Globus pallidus (tissue), 1 donor: ENCODE data around the gene TPD52L1.
"Not testable (repeated sequence)": the region's sequence is repeated elsewhere in the genome, so short reads cannot be mapped to it uniquely, and the experiment has no call there.

ENCODE experiments used
- DNase-seq: peaks from one replicate; pipeline ENCODE4 v3.0.0-alpha.2; 2015; ENCODE audit warnings: low spot score

TPD52L1 gene, protein sequence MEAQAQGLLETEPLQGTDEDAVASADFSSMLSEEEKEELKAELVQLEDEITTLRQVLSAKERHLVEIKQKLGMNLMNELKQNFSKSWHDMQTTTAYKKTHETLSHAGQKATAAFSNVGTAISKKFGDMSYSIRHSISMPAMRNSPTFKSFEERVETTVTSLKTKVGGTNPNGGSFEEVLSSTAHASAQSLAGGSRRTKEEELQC

DNA sequence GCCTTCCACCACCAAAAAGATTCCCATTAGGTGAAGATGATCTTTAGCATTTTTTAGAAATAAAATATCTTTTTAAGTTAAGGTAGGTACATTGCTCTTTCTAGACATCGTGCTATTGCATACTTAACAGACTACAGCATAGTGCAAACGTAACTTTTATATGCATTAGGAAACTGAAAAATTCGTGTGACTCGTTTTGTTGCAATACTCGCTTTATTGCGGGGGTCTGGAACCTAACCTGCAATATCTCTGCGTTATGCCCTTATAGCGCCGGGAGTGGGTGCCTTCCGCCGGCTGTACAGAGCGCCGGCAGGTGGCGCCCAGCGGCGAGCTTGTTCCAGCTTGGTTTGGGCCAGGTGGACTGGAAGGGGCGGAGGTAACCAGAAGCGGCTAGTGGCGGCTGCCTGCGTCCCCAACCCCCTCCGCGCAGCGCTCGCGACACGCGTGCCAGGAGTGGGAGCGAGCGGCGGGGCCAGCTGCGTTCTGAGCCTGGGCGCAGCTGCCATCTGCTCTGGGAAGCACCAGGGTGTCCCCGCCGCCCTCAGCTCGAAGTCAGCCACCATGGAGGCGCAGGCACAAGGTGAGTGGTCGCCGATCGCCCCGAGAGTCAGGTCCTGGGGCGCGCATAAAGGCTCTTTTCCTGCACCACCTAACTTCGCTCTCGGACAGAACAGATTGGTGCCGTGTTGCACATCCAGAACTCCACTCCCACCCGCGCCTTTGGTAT lies at the start of gene TPD52L1:
Gene TPD52L1, plus strand, starts transcription at position 383 of the 727 bp plus-strand sequence. Its CDS starts 179 bp downstream, at position 562.
- peak; percentile 68 for DNase-seq

DNA sequence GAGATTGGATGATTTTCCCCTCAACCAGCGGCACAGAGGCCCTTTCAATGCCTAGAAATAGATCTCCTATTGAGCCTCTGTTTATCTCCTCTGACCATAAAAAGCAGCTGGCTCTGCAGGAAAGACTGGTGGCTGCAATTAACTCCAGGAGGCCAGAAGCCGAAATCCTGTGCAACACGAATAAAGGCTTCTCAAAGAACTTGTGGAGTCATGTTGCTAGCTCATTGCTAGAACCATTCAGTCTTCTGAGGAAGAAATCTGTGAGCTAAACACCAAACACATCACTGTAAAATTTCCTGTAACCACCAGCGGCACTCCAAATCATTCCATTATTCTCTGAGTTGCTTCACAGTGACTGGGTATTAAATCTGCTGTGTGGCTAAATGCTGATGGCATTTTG lies 49.1 kb upstream of the TPD52L1 start:
- DNase-seq, result peak; percentile 67

- DNase-seq, result no peak
These were observed 46.5 kb upstream of the TPD52L1 start for GRCh38 chr6:125107048-125107447.

GRCh38 chr6:125107896-125108295 lies 45.7 kb upstream of the TPD52L1 start:
- no peak for DNase-seq

DNA sequence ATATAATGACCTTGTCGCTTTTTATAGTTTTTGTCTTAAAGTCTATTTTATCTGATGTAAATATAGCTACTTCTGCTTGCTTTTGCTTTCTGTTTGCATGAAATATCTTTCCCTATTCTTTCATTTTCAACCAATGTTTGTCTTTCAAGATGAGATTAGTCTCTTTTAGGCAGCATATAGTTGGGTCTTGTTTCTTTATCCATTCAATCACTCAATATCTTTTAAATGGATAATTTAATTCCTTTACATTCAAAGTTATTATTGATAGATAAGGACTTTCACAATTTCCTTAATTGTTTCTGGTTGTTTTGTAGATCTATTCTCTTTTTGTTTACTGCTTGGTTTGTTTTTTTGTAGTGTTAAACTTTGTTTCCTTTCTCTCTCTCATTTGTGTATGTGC lies 43.5 kb upstream of the TPD52L1 start:
- DNase-seq, result no peak

GRCh38 chr6:125111219-125111983 lies 42.2 kb upstream of the TPD52L1 start:
- DNase-seq, result no peak

- DNase-seq, result no peak
These were observed 40.6 kb upstream of the TPD52L1 start for GRCh38 chr6:125112934-125113333.

DNA sequence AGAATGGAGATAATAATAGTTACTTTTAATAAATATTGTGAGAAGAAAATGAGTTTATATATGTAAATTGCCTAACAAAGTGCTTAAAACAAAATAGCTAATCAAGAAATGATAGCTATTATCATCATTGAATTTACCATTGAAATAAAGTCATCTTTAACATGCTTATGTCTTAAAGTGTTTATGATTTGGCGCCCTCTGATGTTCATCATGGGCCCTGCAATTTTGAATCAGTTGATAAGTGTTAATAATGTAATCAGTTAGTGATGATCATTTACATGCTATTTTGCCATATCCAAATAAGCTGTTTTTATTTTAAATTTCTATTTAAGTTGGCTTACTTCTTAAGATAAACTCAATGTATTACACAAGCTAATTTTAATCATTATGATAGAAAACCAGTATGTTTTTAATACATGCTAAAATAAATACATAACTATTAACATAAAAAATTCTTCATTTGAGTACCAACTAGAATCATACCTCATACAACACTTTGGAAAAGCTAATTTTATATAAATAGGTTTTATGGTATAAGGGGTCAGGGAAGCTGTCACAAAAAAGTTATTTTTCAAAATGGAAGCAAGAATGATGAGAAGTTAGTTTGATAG lies 39.2 kb upstream of the TPD52L1 start:
- peak; percentile 75 for DNase-seq

DNA sequence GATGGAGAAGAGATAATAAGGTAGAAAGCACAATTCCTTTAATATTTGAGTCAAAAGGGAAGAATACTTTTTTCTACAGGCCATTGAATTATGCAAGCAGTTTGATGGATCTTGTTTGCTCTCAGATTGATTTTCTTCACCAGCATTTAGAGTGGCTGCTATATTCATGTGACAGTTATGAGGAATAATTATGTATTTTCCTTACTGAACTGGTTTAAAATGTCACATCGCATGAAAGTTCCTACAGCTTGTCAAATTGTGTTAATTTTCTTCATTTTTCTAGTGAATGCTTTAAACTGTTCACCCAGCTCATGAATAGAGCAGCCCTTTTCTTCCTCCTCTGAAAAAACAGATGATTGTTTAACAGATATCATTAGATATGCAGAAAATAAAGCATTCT lies 37.4 kb upstream of the TPD52L1 start:
- no peak for DNase-seq

DNA sequence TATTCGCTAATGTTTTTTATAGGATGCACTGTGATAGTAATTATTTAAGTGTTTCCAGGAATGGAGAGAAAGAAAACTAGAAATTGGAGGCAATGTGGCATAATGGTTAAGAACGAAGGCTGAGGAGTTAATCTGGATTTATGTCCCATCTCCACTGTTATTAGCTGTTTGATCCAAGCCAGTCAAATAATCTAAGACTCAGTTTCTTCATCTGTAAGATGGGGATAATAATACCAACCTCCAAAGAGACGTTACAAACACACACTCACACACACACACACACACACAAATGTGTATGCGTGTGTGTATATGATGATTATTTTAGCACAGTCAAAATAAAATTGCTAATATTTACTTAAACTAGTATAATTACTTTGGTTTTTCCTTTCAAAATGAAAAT lies 36.9 kb upstream of the TPD52L1 start:
- no peak for DNase-seq

DNA sequence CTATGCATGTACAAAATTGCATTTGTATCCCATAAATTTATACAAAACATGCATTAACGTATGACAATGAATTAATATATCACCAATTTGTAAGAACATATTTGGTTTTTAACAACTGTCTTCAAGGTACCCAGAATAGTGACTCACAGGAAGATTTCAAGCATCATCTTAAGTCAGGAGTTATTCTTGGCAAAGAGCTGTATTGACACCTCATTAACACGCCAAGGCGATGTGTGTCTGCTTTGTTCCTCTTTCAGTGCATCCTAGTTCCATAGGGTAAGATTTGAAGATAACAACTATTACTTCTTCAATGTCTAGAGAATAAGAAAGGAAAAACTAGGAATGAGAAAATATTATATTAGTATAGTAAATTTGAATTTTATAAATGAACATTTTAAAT lies 35.8 kb upstream of the TPD52L1 start:
- no peak for DNase-seq

DNA sequence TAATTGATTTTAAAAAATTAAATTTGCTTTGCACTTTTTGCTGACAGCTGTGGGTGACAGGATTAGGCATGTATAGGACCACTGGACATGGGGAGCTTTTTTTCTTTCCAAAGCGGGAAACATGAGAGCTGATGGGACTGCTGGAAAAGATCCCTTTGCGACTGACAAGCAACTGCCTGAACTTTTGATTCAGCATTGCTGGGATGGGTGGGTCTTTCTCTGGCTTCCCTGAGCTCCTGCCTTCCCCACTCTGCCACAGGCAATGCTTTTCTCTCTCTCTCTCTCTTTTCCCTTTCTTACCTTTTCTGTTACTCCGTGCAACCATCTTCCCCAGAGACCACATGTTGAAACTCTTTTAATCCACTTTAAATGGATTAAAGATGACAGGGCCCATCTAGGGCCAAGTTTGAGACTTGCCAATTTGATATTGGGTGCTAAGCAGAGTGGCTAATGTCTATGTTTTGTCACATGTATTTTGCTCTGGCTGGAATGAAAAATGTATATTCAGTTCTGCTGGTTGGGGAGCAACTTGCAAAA lies 33.5 kb upstream of the TPD52L1 start:
- no peak for DNase-seq

DNA sequence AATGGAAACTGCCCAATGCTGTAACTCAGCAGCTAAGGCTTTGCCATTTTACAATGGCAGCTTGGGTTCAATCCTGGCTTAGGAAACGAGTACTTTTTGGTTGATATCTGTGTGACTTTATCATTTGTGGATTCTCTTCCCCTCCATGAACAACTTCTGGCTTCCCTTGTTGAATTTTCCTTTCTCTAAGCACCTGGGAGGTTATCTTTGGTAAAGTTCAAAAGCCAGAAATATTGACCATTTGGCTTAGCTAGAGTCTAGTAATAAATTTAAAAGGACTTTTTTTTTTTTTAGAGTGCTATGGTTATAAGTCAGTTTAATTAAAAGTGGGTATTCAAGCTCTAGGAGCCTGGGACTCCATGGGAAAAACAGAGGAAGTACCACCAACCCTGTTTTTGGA lies 31.7 kb upstream of the TPD52L1 start:
- DNase-seq, result no peak

- no peak for DNase-seq
These were observed 30.5 kb upstream of the TPD52L1 start for GRCh38 chr6:125123051-125123450.

GRCh38 chr6:125123468-125124048 lies 30.0 kb upstream of the TPD52L1 start:
- DNase-seq, result no peak

- DNase-seq, result no peak
These were observed 29.4 kb upstream of the TPD52L1 start for GRCh38 chr6:125124049-125124669.

- DNase-seq, result not testable (repeated sequence)
These were observed 27.7 kb upstream of the TPD52L1 start for GRCh38 chr6:125125856-125126255.

GRCh38 chr6:125129354-125129753 lies 24.2 kb upstream of the TPD52L1 start:
- no peak for DNase-seq

- no peak for DNase-seq
These were observed 21.5 kb upstream of the TPD52L1 start for GRCh38 chr6:125132058-125132457.

GRCh38 chr6:125136378-125136777 lies 17.2 kb upstream of the TPD52L1 start:
- DNase-seq, result no peak

GRCh38 chr6:125138083-125138482 lies 15.5 kb upstream of the TPD52L1 start:
- DNase-seq, result no peak
